HG03103 (cell line): Measurements from ENCODE around the gene OR6B1.

Source experiments
- ATAC-seq: cut with Tn5 transposase; IDR thresholded peaks from one replicate; pipeline ENCODE4 v1.9.1; 2021; ENCODE audit warnings: low read depth; ENCODE audit not compliant: unreplicated experiment

Gene OR6B1

GRCh38 chr7:144000020-144000419 is at the start of gene OR6B1:
OR6B1 (plus strand) TSS chr7:144000320; CDS start chr7:144003997, 3,677 bp downstream.
- ATAC-seq, result no peak

- no peak for ATAC-seq
These were observed 46.7 kb upstream of the OR6B1 start for GRCh38 chr7:143953421-143953820.

GRCh38 chr7:143954135-143954534 is 46.0 kb upstream of the OR6B1 start:
- no peak for ATAC-seq

- ATAC-seq, result no peak
These were observed 45.6 kb upstream of the OR6B1 start, which contains the start of gene OR2F1 for GRCh38 chr7:143954544-143954943. OR2F1 (plus strand) TSS chr7:143954844; CDS start chr7:143959971, 5,127 bp downstream.

GRCh38 chr7:143958781-143959180 is 41.3 kb upstream of the OR6B1 start:
- no peak for ATAC-seq

GRCh38 chr7:143960813-143961610 is 39.1 kb upstream of the OR6B1 start:
- no peak for ATAC-seq

GRCh38 chr7:143965280-143965679 is 34.8 kb upstream of the OR6B1 start:
- ATAC-seq, result no peak

- ATAC-seq, result no peak
These were observed 32.7 kb upstream of the OR6B1 start for GRCh38 chr7:143967398-143967797.

GRCh38 chr7:143973870-143974416 is 26.2 kb upstream of the OR6B1 start:
- ATAC-seq, result no peak

- ATAC-seq, result no peak
These were observed 25.7 kb upstream of the OR6B1 start for GRCh38 chr7:143974459-143974858.

- ATAC-seq, result no peak
These were observed 24.5 kb upstream of the OR6B1 start for GRCh38 chr7:143975617-143976016.

GRCh38 chr7:143978585-143978984 is 21.5 kb upstream of the OR6B1 start:
- ATAC-seq, result no peak

GRCh38 chr7:143979359-143979758 is 20.8 kb upstream of the OR6B1 start:
- ATAC-seq, result no peak

GRCh38 chr7:143979998-143980397 is 20.1 kb upstream of the OR6B1 start:
- ATAC-seq, result no peak

- ATAC-seq, result no peak
These were observed 19.2 kb upstream of the OR6B1 start for GRCh38 chr7:143980746-143981510.

GRCh38 chr7:143983960-143984359 is 16.2 kb upstream of the OR6B1 start:
- ATAC-seq, result no peak

- no peak for ATAC-seq
These were observed 12.6 kb upstream of the OR6B1 start for GRCh38 chr7:143987513-143987912.

- ATAC-seq, result no peak
These were observed 11.0 kb upstream of the OR6B1 start for GRCh38 chr7:143988976-143989745.

- ATAC-seq, result no peak
These were observed 7.5 kb upstream of the OR6B1 start for GRCh38 chr7:143992670-143993069.

- no peak for ATAC-seq
These were observed 6.2 kb upstream of the OR6B1 start for GRCh38 chr7:143993924-143994323.

GRCh38 chr7:144001543-144001942 is 1.4 kb downstream of the OR6B1 start:
- no peak for ATAC-seq
